H9 (cell line): ENCODE results near the gene PLEKHA7. TPM values are rescaled to one million over a fixed set of nuclear protein-coding genes. Genes with fewer than 3 reads are reported as not detected.

ENCODE experiments used
- DNase-seq: peaks from one replicate; pipeline ENCODE4 v3.0.0-alpha.2; 2017
- H2AFZ ChIP-seq: one replicate; pipeline ENCODE4 v1.6.1; 2013; ENCODE audit warnings: mild to moderate bottlenecking, low read length, control low read depth, moderate library complexity
- H2AK5ac ChIP-seq: 2 replicates; pipeline ENCODE4 v1.6.1; 2013; ENCODE audit warnings: low read length, control low read depth, mixed read lengths; ENCODE audit not compliant: insufficient read length
- H2BK120ac ChIP-seq: one replicate; pipeline ENCODE4 v1.6.1; 2013; ENCODE audit warnings: low read depth, mild to moderate bottlenecking, low read length, control low read depth, inconsistent platforms; ENCODE audit not compliant: poor library complexity, severe bottlenecking
- H2BK12ac ChIP-seq: 2 replicates; pipeline ENCODE4 v1.6.1; 2013; ENCODE audit warnings: low read length, control low read depth, mixed read lengths, low read depth; ENCODE audit not compliant: insufficient read length
- H2BK15ac ChIP-seq: 2 replicates; pipeline ENCODE4 v1.6.1; 2013; ENCODE audit warnings: low read depth, low read length, control low read depth
- H2BK20ac ChIP-seq: one replicate; pipeline ENCODE4 v1.6.1; 2013; ENCODE audit warnings: low read depth, mild to moderate bottlenecking, low read length, control low read depth, inconsistent platforms; ENCODE audit not compliant: poor library complexity, severe bottlenecking
- H2BK5ac ChIP-seq: 2 replicates; pipeline ENCODE4 v1.6.1; 2013; ENCODE audit warnings: low read length, control low read depth, mixed read lengths; ENCODE audit not compliant: insufficient read length
- H3K14ac ChIP-seq: 2 replicates; pipeline ENCODE4 v1.6.1; 2013; ENCODE audit warnings: low read length, control low read depth; ENCODE audit not compliant: insufficient read depth
- H3K18ac ChIP-seq: 2 replicates; pipeline ENCODE4 v1.6.1; 2013; ENCODE audit warnings: low read depth, mild to moderate bottlenecking, mixed read lengths, low read length, control low read depth; ENCODE audit not compliant: insufficient read length
- H3K23ac ChIP-seq: 2 replicates; pipeline ENCODE4 v1.6.1; 2013; ENCODE audit warnings: low read length, control low read depth, mixed read lengths, low read depth; ENCODE audit not compliant: insufficient read length
- H3K23me2 ChIP-seq: 2 replicates; pipeline ENCODE4 v1.6.1; 2013; ENCODE audit warnings: low read depth, mild to moderate bottlenecking, mixed read lengths, low read length, control low read depth; ENCODE audit not compliant: insufficient read length, poor library complexity, severe bottlenecking
- H3K27ac ChIP-seq: 2 replicates; pipeline ENCODE4 v1.5.1; 2013; ENCODE audit warnings: low read length, control low read depth, mixed read lengths, low read depth; ENCODE audit not compliant: insufficient read length
- H3K27me3 ChIP-seq: 2 replicates; pipeline ENCODE4 v1.6.1; 2013; ENCODE audit warnings: low read length, control low read depth, inconsistent platforms; ENCODE audit not compliant: insufficient read depth
- H3K4ac ChIP-seq: 2 replicates; pipeline ENCODE4 v1.6.1; 2013; ENCODE audit warnings: low read depth, mild to moderate bottlenecking, control low read depth, inconsistent platforms, low read length, moderate library complexity
- H3K4me1 ChIP-seq: 2 replicates; pipeline ENCODE4 v1.6.1; 2013; ENCODE audit warnings: low read length, control low read depth, inconsistent platforms; ENCODE audit not compliant: insufficient read depth
- H3K4me2 ChIP-seq: 2 replicates; pipeline ENCODE4 v1.6.1; 2013; ENCODE audit warnings: low read length, control low read depth, mixed read lengths; ENCODE audit not compliant: insufficient read length, insufficient read depth
- H3K56ac ChIP-seq: 2 replicates; pipeline ENCODE4 v1.6.1; 2013; ENCODE audit warnings: low read depth, mild to moderate bottlenecking, mixed read lengths, low read length, control low read depth; ENCODE audit not compliant: insufficient read length
- H3K79me1 ChIP-seq: 2 replicates; pipeline ENCODE4 v1.6.1; 2013; ENCODE audit warnings: low read depth, mild to moderate bottlenecking, moderate library complexity, low read length, control low read depth, inconsistent platforms; ENCODE audit not compliant: insufficient read depth, poor library complexity, severe bottlenecking
- H3K79me2 ChIP-seq: 2 replicates; pipeline ENCODE4 v1.6.1; 2013; ENCODE audit warnings: low read length, control low read depth, inconsistent platforms; ENCODE audit not compliant: insufficient read depth
- H3K9ac ChIP-seq: 2 replicates; pipeline ENCODE4 v1.6.1; 2013; ENCODE audit warnings: low read length, control low read depth, mixed read lengths; ENCODE audit not compliant: insufficient read length; ENCODE audit errors: extremely low read depth
- H3K9me3 ChIP-seq: one replicate; pipeline ENCODE4 v1.6.1; 2013; ENCODE audit warnings: low read depth, low read length, inconsistent platforms; ENCODE audit not compliant: control insufficient read depth
- H3T11ph ChIP-seq: one replicate; pipeline ENCODE4 v1.6.1; 2013; ENCODE audit warnings: mild to moderate bottlenecking, low read length, control low read depth, inconsistent platforms
- H4K20me1 ChIP-seq: one replicate; pipeline ENCODE4 v1.6.1; 2013; ENCODE audit not compliant: control insufficient read depth, insufficient read length, insufficient read depth
- H4K5ac ChIP-seq: 2 replicates; pipeline ENCODE4 v1.6.1; 2013; ENCODE audit warnings: low read depth, mild to moderate bottlenecking, mixed read lengths, low read length, control low read depth; ENCODE audit not compliant: insufficient read length
- H4K8ac ChIP-seq: replicated peaks from 2 replicates; pipeline ENCODE4 v1.6.1; 2013; ENCODE audit warnings: low read length, control low read depth, mixed read lengths, low read depth; ENCODE audit not compliant: insufficient read length
- H4K91ac ChIP-seq: 2 replicates; pipeline ENCODE4 v1.6.1; 2013; ENCODE audit warnings: low read depth, mild to moderate bottlenecking, moderate library complexity, mixed read lengths, low read length, control low read depth; ENCODE audit not compliant: insufficient read length
- H3K27ac Mint-ChIP-seq, 3 experiments: 2 replicates in 2 of 3; 3 replicates in 1 of 3; pipeline ENCODE4 v1.8.0; 2020 to 2021; ENCODE audit warnings: mixed read lengths in 3 of 3, mild to moderate bottlenecking in 1 of 3, moderate library complexity in 1 of 3
- H3K27me3 Mint-ChIP-seq: 2 replicates; pipeline ENCODE4 v1.8.0; 2021; ENCODE audit warnings: low read depth, mild to moderate bottlenecking, moderate library complexity, mixed read lengths
- H3K36me3 Mint-ChIP-seq, 3 experiments: 2 replicates in 2 of 3; 3 replicates in 1 of 3; pipeline ENCODE4 v1.8.0; 2020 to 2021; ENCODE audit warnings: low read depth in 3 of 3, mixed read lengths in 3 of 3; ENCODE audit not compliant: insufficient read depth in 1 of 3
- H3K4me1 Mint-ChIP-seq, 2 experiments: 2 replicates each; pipeline ENCODE4 v1.8.0; 2020; ENCODE audit warnings: mixed read lengths in 2 of 2
- H3K4me3 Mint-ChIP-seq, 2 experiments: 2 replicates in 1 of 2; 3 replicates in 1 of 2; pipeline ENCODE4 v1.8.0; 2020 to 2021; ENCODE audit warnings: mild to moderate bottlenecking in 2 of 2, mixed read lengths in 2 of 2, moderate library complexity in 1 of 2
- H3K9me3 Mint-ChIP-seq, 2 experiments: 2 replicates in 1 of 2; 3 replicates in 1 of 2; pipeline ENCODE4 v1.8.0; 2020; ENCODE audit warnings: mild to moderate bottlenecking in 2 of 2, mixed read lengths in 2 of 2, moderate library complexity in 1 of 2
- CTCF ChIP-seq: fragments of 200-600 bp; sonication (generic); conservative IDR thresholded peaks from 3 replicates; pipeline ENCODE4 v1.8.0; 2021; ENCODE audit warnings: antibody characterized with exemption, mild to moderate bottlenecking
- WGBS: extraction: QIAGEN DNeasy Blood & Tissue Kit; methylation state at CpG from one replicate; pipeline ENCODE4 v1.1.7; 2013; ENCODE audit warnings: missing lambda C conversion rate, low lambda C conversion rate, mixed read lengths; ENCODE audit not compliant: insufficient read length; ENCODE audit errors: extremely low coverage; 5-methylcytosine and 5-hydroxymethylcytosine counted together
- total RNA-seq: library from RNA; stranded (reverse); gene quantifications from 2 replicates; pipeline ENCODE4 v1.2.1, GENCODE V29; 2021

PLEKHA7 gene
- total RNA-seq, 1 experiment from 2014 or later: 21.0 TPM

- no peak overlapping the region for H2BK15ac ChIP-seq
- peaks cover 3 to 12% of the 10 kb centered on the region in 2 experiments for H3K4me1 Mint-ChIP-seq
- H3K4ac ChIP-seq: no peak overlapping the region
- H3K14ac ChIP-seq: no peak overlapping the region
- no peak overlapping the region for H3K4me2 ChIP-seq
- H4K8ac ChIP-seq: no peak overlapping the region
- no peaks in the 10 kb centered on the region for H3K79me1 ChIP-seq
- no peak overlapping the region for H3K27ac ChIP-seq
- H3K27me3 Mint-ChIP-seq: no peaks in the 10 kb centered on the region
- no peak overlapping the region for H3T11ph ChIP-seq
- TF ChIP-seq CTCF: no peak
- no peak overlapping the region for H2BK120ac ChIP-seq
- no peaks in the 10 kb centered on the region for H3K9me3 Mint-ChIP-seq
- no peak overlapping the region for H3K23ac ChIP-seq
- H3K4me1 ChIP-seq: no peaks in the 10 kb centered on the region
- no peaks in the 10 kb centered on the region for H3K27me3 ChIP-seq
- H3K23me2 ChIP-seq: no peaks in the 10 kb centered on the region
- H3K27ac Mint-ChIP-seq: no peak overlapping the region
- H3K56ac ChIP-seq: no peak overlapping the region
- H3K9ac ChIP-seq: no peak overlapping the region
- no CpG with 5 or more reads among the region's 13 CpGs for WGBS
- H4K20me1 ChIP-seq: no peaks in the 10 kb centered on the region
- no peak overlapping the region for H3K4me3 Mint-ChIP-seq
- no peak overlapping the region for H2BK5ac ChIP-seq
- H3K79me2 ChIP-seq: no peaks in the 10 kb centered on the region
- H2AFZ ChIP-seq: no peak overlapping the region
- no peak for DNase-seq
- no peak overlapping the region for H2AK5ac ChIP-seq
- H3K9me3 ChIP-seq: no peaks in the 10 kb centered on the region
- no peak overlapping the region for H3K18ac ChIP-seq
- H4K91ac ChIP-seq: no peak overlapping the region
- no peak overlapping the region for H2BK20ac ChIP-seq
- H4K5ac ChIP-seq: no peak overlapping the region
- no peak overlapping the region for H2BK12ac ChIP-seq
- H3K36me3 Mint-ChIP-seq: peaks cover 0 to 19% (median 8%) of the 10 kb centered on the region in 3 experiments; a peak in 5 of 7 replicates
These were observed 222.8 kb downstream of the PLEKHA7 start for GRCh38 chr11:16791191-16791961.
